HG03469 (cell line): Measurements from ENCODE around the gene GPR176.
"Not testable (repeated sequence)": the region's sequence is repeated elsewhere in the genome, so short reads cannot be mapped to it uniquely, and the experiment has no call there.

Experiments used
- ATAC-seq: cut with Tn5 transposase; IDR thresholded peaks from one replicate; pipeline ENCODE4 v1.9.1; 2021; ENCODE audit warnings: mild to moderate bottlenecking, moderate library complexity, moderate number of reproducible peaks; ENCODE audit not compliant: unreplicated experiment

Gene GPR176

DNA sequence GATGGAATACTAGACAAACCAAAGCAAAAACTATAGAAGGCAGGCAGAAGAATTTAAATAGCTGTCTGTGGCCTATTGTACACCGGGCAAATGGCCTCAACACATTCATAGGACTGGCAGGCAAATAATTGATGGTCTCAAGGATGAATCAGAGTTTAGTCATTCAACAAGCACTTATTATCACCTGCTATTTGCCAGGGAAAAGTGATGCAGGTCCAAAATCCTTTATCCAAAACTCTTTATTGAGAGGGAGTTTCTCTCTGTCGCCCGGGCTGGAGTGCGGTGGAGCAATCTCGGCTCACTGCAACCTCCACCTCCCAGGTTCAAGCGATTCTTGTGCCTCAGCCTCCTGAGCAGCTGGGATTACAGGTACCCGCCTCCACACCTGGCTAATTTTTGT, 16.1 kb upstream of the GPR176 start:
- ATAC-seq: no peak

DNA sequence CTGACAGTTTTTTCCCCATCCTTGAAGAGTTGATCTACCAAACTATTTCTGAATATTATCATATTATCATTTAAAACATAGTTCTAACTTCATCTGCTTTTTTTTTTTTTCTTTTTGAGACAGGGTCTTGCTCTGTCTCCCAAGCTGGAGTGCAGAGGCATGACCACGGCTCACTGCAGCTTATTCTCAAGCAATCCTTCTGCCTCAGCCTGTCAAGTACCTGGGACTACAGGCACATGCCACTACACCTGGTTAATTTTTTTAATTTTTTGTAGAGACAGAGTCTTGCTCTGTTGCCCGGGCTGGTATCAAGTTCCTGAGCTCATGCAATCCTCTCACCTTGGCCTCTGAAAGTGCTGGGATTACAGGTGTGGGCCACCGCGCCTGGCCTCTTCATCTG, 15.2 kb upstream of the GPR176 start:
- no peak for ATAC-seq

DNA sequence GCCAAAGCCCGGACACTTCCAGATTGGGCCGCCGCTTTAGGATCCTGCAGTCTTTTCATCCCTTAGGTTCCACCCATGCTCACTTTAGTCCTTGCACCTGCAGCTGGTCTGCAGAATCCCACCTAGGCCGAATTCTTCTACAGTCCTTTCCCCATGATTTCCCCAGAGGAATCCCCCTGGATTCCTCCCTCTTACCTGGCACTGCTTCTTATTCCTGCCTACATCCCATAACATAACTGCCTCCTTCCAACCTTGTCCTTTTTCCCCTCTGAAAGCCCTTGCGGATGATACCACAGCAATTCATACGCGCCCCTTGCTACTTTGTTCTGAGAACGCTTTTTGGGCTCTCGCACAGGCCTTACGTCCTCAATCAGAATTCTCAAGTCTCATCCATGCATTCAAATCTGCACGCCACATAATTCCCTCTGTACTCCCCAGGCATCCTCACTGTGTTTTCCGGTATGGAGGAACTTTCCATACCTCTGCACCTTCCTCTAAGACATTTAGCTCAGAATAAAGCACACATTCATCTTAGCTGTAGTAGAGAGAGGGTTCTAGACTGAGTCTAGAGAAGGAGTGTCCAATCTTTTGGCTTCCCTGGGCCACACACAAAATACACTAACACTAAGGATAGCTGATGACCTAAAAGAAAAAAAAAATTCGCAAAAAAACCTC, 14.5 kb upstream of the GPR176 start:
- ATAC-seq: no peak

DNA sequence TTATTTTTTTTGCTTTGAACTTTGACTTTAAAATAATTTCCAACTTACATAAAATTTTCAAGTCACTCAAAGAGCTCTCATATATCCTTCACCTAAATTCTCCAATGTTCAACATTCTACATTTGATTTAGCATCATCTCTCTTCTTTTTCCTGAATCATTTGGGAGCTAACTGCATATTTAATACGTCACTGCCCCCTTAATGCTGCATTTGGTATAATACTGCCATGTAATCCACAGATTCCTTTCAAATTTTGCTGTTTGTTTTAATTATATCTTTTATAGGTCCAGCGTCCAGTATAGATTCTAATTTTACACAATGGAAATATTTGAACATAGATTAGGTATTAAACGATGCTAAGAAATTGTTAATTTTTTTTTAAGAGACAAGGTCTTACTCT, 11.5 kb upstream of the GPR176 start:
- no peak for ATAC-seq

DNA sequence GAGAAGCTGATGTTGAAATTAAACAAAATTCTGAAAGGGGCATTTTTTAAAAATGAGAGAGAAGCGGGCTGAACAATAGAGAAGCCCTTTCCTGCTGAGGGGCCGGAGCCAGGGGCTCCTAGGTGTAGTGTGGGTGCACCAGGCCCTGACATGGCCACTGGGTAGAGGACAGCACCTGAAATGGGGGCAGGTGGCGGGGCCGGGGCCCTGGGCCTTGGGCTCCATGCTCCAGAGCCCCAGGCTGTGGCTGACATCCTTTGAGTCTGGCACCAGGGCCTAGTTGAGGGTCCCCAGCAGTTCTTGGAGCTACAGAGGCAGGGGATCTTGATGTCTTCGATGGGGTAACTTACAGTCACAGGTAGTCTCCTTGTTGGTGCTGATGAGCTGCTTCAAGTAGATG, 6.5 kb upstream of the GPR176 start:
- no peak for ATAC-seq

DNA sequence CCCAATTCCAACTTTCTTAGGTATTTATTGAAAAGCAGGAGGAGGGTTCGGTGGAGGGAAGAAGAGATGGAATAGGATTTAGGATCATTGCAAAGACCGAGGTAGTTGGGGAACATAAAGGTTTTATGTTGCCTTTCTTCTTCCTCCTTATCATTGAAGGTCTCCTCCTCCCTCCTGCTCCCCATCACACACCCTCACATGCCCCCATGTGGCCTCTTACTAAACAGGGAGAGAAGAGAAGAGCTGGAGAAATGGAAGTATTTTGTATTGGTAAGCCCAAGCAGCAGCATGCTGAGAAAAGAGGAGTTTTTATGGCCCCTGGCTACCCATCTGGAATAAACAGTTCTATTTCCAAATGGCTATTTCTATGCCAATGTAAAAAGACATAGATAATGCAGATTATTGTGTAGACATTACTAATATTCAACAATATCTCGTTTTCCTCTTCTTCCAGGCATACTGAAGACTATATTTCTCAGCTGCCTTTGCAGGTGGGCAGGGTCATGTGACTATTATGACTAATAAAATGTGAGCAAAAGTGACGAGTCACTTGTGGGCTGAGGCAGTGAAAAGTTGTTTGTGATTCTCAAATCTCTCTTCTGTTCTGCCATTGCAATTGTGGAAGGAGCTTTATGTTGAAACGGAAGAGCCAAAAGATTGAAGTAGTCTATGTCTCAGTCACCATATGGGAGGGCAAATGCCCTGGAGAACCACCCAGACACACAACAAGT, 5.2 kb upstream of the GPR176 start:
- no peak for ATAC-seq

DNA sequence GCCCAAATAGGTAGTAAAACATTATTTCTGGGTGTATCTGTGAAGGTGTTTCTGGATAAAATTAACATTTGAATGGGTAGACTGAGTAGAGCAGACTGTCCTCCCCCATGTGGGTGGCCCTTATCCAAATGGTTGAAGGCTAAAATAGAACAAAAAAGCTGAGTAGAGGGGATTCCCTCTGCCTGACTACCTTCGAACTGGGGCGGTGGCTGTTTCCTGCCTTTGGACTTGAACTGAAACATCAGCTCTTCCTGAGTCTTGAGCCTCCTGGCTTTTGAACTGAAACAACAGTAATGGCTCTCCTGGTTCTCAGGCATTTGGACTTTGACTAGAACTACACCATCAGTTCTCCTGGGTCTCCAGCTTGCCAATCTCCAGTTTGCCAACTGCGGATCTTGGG, 4.4 kb upstream of the GPR176 start:
- no peak for ATAC-seq

DNA sequence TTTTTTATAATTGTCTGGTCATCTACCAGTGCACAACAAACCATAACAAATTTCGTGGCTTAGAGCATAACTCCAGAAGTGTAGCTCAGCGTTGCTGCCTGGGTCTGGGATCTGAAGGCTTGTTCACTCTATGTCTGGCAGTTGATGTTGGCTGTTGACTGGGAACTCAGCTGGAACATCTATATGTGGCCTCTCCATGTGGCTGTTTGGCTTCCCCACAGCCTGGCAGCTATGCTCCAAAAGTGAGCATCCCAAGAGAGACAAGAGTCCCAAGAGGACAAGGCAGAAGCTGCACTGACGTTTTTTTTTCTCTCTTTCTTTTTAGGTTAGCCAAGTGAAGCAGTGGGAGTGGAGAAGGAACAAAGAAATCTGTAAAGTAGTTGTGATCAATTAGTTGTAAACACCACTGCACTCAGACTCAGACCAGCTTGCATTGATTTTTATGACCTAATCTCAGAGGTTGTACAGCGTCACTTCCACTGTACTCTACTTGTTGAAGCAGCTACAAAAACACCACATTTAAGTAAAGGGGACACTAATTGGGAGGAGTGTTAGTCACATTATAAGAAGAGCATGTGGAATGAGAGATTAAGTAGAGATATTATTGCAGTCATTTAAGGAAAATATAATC, 2.5 kb upstream of the GPR176 start:
- ATAC-seq: no peak

DNA sequence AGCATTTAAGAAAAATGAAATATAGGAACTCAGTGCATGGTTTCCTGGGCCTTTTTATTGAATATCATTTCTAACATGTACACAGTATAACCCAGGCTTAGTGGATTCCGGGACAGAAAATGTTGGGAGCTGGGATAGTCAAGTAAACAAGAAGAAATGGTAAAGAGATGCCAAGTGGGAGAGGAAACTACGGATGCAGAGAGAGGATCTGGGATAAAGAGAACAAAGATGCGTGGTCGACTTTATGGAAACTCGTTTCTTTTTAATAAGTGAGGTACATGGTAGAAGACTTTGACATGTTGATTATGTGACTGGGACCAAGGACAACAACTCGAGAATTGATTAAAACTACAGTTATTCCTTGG, 1.2 kb upstream of the GPR176 start:
- no peak for ATAC-seq

DNA sequence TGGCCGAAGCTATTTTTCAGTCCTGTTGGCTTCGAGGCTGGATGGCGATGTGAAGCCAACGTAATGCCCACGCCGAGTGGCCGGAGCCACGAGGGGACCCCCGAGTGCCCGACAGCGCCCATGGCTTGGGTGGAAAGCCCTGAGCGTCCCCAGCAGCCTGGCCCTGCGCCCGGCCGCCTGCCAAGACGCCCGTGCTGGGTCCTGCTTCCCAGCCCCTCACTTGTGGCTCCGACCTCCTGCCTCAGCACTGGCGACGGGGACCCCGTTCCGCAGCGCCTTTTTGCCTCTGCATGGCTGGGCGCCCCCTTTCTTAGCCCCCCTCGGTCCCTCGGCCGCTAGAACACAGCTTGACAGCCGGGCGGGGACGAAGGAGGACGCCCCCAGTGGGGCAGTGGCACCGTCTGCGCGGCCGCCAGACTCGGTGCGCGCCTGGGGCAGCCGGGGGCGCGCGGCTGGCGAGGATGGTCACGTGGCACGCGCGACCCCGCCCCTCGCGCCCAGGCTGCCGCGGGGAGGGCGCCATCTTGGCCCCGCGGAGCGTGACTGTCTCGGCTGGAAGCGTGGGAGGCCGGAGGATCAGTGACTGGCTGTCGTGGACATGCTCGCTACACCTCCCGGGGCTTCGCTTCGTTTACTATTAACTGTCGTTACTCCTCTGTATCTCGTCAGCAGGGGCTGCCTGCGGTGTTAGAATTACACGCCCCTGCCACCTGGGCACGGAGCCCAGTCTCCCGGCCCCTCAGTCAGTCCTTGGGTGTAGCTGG, 626 bp upstream of the GPR176 start:
- ATAC-seq: peak; percentile 87

DNA sequence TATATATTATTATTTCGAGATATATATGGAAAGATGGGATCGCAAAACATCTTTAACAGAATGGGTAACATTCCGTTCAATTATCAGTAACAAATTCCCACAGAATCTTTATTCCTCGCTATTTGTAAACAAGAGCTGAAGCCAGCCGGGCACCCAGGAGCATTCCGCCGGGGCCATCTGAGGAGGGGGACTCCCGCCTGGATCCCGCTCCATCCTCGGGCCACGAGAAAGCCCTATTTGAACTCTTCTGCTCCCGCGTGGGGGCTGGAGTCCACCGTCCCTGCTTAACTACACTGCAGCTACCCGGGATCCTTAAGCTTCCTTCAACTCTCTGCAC, 687 bp downstream of the GPR176 start:
- no peak for ATAC-seq

DNA sequence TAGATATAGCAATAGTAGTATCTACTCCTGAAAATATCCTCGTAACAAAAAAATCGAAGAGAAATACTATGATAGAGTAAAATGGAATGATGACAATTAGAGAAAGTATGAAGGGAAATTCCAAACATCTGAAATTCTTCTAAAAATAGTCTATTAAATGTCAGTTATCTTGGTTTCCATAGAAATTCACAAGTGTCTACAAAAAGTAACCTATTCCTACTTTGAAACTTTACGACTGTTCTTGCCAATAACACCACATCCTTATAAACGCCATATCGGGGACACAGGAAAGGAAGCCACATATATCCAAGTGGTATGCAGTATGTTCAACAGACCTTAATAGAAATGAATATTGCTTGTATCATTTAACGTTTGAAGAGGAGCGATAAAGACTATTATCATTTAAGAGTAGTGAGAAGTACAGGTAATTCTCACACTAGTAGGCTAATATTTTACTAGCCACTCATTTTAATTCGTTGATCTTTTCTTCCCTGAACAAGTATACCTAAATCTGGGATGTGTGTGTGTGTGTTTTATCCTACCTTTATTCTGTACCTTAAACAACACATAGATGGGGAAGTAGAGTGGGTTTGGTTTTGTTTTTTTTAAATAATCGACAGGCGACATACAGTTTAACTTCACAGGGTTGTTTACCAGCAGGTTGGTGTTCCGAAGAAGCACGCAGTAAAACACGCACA, 1.2 kb downstream of the GPR176 start:
- ATAC-seq: no peak

DNA sequence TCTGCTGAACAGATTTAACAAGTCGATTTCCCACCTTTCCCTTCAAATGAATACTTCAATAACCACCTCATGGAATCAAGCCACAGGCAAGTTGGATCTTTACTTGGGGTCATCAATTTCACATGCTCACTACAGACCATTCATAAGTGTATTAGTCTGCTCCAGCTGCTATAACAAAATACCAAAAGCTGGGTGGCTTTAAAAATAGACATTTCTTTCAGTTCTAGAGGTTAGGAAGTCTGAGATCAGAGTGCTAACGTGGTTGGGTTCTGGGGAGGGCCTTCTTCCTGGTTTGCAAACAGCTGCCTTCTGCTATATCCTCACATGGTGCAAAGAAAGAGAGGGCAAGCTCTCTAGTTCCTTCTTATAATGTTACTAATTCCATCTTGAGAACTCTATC, 5.1 kb downstream of the GPR176 start:
- no peak for ATAC-seq

DNA sequence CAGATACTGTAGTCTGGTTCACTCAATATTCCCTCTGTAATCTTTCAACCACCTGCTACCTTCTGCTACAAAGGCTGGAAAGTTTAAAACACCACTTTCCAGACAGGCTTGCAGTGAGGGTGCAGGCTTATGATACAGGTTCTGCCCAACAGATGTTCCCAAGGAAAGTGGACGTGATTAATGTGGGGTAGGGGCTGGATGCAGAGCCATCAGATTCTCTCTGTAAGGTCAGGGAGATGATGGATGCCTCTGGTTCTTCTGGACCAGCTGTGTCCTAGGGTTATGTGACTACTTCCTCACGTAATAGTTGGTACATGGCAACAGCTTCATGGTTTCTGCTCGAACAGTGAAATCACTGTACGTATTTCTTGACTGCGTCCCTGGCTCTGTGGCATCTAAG, 11.1 kb downstream of the GPR176 start:
- ATAC-seq: no peak

DNA sequence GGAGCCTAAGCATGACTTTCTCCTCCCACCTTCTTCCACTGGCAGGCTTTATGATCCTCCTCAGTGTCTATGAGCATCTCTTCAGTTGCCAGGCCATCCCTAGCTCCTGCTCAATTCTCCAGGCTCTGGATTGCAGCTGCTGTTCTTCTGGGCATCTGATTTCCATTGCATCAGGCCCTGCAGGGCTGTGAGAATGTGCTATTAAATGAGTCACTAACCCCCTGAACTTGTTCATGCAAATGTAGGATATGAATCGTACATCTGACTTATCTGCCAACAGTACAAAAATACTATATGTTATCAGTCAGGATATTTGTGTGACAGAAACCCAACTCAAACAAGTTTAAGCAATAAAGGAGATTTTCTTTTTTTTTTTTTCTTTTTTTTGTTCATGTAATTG, 11.9 kb downstream of the GPR176 start:
- no peak for ATAC-seq

DNA sequence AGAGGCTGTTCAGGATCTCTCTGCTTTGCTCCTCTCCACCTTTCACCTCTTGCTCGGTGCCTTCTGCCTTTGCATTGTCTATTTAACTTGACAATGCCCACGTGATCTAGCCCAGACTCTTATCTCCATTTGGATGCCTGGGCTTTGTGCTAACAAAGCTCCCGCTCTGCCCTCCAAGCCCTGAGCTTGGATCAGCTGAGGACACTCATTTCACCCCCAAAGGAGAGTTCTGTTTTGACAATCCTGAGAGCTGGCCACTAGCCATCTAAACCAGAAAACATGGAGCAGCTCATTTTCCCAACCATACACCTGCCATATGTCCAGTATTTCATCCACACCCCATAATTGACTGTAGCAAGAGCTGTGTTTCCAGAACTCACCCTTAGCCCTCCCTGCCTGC, 12.8 kb downstream of the GPR176 start:
- ATAC-seq: no peak

DNA sequence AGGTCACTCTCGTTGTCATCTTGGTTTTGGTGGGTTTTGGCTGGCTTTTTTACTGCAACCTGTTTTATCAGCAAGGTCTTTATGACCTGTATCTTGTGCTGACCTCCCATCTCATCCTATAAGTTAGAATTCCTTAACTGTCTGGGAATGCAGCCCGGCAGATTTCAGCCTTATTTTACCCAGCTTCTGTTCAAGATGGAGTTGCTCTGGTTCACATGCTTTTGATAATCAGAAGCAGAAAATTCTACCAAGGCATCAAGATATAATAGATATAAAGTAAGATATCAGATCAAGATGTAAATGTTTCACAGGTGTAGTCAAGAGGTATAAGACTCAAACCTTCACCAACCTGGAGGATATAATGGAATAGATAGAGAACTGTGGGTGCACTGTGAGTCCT, 16.0 kb downstream of the GPR176 start:
- ATAC-seq: no peak

DNA sequence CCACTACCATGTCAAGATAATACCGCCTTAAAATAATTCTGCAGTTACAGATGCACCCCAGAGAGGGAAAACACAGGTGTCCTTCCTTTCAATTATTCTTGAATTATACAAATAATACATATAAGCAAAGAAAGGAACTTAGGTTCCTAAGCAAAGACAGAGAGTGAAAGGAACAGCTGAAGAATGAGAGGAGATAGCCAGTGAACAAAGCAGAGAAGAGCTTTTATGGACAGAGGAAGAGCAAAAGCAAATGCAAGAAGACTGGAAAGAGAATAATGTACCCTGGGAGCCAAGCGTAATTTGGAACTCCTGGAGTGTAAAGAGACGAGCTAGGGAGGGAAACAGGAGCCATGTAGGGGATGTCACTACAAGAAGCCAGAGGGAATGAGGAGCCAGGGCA, 21.7 kb downstream of the GPR176 start:
- no peak for ATAC-seq

DNA sequence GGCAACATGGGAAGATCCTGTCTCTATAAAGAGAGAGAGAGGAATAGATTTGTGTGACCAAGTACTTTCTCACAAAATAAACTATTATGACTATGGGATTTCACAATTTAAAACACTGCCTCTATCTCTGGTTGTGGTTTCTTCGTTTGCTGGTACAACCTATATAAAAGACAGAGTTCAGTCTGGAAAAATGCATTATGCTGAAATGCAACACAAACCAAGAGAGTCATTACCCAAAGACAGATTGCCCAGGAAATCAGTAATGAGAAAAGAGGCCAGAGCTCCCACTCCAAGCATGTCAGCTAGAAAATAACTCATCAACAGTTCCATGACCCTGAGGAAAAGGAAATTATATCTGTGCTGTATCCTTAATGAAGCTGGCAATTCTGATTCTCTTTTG, 23.2 kb downstream of the GPR176 start:
- ATAC-seq: no peak

DNA sequence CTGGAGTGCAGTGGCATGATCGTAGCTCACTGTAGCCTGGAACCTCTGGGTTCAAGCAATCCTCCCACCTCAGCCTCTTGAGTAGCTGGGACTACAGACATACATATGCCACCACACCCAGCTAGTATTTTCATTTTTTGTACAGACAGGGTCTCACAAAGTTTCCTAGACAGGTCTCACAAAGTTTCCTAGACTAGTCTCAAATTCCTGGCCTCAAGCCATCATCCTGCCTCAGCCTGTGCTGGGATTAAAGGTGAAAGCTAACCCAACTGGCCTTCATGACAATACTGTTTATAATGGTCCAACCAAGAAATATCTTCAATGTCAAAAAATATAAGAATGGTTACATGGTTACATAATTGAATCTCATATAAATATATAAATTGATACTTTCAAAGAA, 24.0 kb downstream of the GPR176 start:
- ATAC-seq: no peak

DNA sequence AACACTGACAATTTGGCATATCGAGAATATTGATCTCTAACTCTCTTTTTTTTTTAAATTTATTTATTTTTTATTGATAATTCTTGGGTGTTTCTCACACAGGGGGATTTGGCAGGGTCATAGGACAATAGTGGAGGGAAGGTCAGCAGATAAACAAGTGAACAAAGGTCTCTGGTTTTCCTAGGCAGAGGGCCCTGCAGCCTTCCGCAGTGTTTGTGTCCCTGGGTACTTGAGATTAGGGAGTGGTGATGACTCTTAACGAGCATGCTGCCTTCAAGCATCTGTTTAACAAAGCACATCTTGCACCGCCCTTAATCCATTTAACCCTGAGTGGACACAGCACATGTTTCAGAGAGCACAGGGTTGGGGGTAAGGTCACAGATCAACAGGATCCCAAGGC, 27.0 kb downstream of the GPR176 start:
- not testable (repeated sequence) for ATAC-seq
